ENCODE measurements around the gene SLC11A2.
"Not testable (repeated sequence)": the region's sequence is repeated elsewhere in the genome, so short reads cannot be mapped to it uniquely, and the experiment has no call there.

Gene SLC11A2

DNA sequence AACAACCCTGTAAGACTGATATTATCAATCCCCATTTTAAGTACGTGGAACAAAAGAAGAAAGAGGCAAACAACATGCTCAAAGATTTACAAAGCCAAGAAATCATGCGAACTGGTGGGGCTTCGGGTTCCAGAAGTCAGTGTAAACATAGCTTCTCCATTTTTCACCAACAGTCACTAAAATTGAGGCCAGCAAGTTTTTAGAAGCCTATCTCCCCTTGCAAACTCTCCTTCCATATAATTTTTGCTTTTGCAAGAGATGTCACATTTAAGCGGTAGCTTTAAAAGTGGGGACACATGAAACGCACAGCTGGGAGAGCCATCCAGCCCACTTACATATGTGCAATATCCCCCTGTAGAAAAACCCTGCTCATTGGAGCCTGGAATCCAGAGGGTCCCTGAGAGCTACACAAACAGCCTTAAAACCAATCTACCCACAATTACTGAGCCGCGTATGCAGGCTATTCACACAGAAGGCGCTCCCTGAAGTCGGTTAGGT is 797 bp downstream of the SLC11A2 start:
- peak; percentile 37 to 43 for DNase-seq

DNA sequence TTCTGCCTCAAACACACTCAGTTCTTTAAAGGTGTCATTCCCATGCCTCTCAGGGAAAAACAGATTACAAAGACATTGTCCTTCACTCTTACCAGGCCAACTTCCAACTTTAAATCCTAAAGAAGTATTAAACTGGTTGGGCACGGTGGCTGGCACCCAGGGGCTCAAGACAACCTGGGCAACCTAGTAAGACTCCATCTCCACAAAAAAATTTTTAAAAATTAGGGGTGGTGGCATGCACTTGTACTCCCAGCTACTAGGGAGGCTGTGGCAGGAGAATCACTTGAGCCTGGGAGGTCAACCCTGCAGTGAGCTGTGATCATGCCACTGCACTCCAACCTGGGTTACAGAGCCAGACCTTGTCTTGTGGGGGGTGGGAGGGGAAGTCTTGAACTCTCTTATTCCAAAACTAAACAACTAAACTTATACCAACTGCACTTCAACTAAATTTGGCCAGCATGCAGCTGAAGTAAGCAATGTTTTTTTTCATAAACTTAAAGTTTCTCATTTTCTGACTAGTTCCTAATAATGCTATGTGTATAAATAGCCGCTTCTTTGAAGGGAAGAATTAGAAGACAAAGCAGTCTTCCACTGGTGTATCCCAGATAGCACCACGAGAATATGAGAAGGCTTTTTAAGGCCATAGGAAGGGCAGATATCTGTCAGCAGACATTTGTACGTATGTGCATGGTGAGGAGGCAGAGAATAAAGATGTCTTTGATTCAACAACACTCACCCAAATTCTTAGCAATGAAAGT is 2.4 kb downstream of the SLC11A2 start:
- no peak for DNase-seq

DNA sequence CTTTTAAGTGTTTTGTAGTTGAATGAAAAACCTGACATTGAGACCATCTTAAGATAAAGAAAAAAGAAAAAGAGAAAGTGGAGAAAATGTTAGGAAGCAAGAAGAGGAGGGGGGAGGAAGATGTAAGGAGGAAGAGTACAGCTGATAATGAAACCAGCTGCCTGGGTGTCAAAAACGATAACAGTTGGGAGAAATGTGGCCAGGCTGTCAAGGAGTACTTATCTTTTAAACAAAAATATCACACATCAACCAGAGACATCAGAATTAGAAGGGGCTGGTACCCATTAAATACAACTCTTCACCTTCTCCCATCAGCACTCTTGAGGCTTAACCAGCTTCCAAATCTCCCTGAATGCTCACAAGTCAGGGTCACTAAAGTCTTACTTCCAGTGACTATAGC is 4.5 kb downstream of the SLC11A2 start:
- no peak for DNase-seq

DNA sequence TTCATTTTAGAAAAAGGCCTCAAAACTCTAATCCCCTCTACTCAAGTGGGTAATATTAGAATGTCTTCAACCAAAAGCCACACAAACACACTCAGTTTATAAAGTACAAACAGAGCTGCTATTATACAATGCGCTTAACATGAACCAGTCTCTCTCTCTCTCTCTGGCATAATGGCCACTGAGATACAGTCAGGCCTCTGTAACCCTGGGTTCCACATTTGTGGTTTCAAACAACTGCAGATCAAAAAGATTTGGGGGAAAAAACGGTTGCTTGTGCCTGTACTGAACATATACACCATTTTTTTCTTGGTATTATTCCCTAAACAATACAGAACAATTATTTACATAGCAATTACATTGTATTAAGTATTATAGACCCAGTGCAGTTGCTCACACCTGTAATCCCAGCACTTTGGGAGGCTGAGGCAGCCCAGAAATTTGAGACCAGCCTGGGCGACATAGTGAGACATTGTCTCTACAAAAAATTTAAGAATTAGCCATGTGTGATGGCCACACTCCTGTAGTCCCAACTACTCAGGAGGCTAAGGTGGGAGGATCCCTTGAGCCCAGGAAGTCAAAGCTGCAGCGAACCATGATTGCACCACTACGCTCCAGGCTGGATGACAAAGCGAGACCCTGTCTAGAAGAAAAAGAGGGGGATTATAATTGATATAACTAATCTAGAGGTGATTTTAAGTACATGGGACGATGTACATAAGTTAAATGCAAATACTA is 5.6 kb downstream of the SLC11A2 start:
- DNase-seq = peak; percentile 43 to 56

DNA sequence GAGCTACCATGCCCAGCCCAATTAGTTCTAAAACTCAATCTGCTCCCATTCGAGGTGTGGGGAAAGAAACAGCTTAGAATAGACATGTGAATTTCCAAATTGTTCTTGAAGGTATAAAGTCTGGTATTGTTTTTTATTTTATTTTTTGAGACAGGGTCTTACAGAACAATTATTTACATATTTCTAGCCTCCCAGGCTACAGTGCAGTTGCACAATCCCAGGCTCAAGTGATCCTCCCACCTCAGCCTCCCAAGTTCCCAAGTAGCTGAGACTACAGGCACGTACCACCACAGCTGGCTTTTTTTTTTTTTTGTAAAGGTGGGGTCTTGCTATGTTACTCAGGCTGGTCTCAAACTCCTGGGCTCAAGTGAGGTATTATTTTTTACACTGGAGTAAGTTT is 6.3 kb downstream of the SLC11A2 start:
- DNase-seq = no peak

DNA sequence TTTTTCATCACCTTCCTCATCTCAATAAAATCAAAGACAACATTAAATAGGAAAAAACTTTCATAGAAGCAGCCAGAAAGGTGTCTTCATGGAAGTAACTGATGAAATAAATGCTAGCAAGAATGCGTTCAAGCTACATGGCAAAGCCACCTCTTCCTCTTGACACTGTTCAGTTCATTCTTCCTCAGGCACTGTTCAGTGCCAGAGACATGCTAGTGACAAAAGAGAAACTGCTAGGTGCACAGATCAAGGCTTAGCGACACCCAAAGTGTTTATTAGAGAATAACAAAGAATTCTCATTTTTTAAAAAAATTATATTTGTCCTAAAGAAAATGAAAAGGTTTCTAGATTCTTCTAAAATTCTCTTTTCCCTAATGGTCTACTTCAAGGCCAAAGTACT is 7.2 kb downstream of the SLC11A2 start:
- DNase-seq = no peak

DNA sequence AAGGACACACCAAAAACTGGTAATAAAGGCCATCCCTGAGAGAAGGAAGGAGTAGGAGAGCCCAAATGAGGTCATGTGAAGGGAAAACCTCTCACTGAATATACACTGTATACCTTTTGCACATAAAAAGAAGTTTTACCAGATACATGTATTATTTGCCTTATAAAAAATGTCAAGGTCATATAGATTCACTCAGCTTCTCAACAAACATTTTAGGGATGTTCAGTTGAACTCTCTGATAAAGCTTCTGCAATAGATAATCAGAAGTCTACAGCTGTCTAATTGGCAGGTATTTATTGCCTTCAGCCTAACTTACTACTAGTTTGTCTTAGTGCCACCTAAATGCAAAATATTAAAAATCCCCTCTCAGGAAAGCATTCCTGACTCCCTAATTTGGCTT is 8.7 kb downstream of the SLC11A2 start:
- DNase-seq = no peak

DNA sequence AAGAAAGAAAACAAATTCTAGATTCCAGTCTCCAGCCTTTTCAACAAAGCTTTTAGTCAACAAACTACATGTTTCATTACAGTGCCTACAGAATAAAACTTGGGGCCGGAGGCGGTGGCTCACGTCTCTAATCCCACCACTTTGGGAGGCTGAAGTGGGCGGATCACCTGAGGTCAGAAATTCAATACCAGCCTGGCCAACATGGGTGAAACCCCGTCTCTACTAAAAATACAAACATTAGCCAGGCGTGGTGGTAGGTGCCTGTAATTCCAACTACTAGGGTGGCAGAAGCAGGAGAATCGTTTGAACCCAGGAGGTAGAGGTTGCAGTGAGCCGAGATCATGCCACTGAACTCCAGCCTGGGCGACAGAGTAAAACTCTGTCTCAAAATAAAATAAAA is 11.7 kb downstream of the SLC11A2 start:
- not testable (repeated sequence) for DNase-seq

DNA sequence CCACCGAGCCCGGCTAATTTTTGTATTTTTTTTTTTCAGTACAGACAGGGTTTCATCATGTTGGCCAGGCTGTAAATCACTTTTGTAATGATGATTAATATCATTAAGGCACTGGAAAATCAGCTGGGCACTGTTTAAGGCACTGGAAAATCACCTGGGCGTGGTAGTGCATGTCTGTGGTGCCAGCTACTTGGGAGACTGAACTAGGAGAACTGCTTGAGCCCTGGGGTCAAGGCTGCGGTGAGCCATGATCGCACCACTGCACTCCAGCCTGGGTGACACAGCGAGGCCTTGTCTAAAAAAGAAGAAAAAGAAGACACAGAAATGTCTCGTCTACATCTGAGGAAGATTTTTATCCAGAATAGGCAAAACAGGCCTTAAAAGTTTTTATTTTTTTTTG is 12.7 kb downstream of the SLC11A2 start:
- no peak for DNase-seq

DNA sequence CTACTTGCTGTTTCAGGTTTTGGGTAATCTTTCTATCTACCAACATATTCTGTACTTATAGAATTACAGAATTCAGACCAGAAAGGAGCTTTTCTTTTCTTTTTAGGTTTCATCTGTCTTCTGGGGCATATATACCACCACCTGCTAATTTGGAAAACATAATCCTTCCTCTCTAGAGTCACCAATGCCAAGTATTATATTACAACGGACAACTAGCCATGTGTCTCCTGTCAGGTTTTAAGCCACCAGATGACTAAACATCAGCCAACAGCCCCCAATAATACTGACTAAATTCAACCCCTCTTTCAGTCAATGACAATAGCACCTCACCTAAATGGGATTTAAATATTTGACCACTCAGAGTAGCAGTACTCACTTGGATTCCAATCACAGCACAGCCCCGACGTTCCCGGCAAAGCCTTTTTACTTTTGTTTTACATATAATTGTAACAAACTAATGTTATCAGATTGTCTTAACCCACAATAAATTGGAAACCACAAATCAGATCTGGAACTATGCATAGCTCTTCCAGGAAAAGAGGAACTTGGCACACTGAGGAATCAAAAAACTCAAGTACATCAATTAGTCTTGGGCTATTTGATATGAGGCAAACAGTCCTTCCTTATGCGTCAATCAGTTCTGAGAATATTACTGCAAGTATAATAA is 13.5 kb downstream of the SLC11A2 start:
- DNase-seq = peak; percentile 25 to 50

DNA sequence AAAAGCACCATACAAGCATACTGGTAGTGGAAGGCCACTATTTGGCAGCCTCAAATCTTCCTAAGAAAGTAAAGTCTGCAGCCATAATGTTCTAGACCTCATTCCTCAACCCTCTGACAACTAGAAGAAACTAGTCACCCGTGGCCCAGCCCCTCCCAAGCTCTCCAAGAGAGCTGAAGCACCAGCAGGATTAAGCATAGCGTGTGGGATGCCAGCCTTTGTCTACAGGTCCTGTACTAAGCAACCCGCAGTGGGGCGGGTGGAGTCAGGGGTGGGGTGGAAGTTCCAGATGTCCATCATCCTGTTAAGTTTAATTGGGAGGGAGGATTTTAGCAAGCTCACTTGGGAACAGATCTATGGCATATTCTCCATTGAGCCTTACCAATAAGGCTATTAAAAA is 14.2 kb downstream of the SLC11A2 start:
- DNase-seq = no peak

DNA sequence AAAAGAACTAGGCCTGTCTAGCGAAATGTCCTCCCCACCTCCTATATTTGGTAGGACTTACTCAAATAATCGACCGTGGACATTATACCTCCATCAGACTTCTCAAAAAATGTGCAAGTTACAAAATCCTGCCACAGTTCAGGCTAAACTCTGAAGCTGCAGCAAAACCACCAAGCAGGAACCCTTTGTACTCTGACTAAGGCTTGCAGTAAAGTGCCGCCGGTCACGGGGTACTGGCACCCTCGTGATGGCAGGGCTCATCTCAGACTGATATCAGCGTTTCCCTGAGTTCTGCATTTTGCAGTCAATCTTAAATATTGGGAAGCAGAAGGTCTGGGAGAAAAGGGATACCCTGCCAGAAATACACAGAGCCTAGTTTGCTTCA is 17.1 kb downstream of the SLC11A2 start:
- peak; percentile 85 to 86 for DNase-seq

DNA sequence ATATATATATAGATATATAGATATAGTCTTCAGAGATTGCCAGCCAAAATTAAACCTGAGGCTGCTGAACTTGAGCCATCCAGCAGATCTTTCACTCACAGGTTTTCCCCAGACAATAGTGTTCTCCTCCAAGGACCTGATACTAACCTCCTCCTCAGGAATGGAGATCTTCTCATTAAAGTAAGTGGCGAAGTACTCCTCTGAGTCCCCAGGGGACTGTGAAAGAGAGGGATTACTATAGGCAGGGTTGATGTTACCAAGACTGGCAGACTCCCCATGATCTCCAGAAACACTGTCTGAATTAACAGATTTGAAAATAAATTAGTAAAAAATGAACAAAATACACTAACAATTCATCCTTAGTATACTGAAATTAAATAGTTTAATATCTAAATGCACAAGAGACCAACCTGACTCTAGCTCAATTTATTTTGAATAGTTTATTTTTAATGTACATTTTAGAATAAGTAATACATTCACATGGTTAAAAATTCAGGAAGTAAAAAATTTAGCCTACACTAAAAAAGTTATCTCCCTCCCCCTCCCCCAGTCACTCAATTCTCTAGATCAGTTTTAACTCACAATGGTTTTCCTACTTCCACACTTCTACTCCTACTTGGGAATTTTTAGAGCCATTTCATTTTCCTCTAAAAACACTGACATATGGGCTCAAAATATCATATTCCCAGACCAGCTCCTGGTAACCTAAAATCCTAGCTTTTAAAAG is 17.7 kb downstream of the SLC11A2 start:
- DNase-seq = peak; percentile 10 to 30

DNA sequence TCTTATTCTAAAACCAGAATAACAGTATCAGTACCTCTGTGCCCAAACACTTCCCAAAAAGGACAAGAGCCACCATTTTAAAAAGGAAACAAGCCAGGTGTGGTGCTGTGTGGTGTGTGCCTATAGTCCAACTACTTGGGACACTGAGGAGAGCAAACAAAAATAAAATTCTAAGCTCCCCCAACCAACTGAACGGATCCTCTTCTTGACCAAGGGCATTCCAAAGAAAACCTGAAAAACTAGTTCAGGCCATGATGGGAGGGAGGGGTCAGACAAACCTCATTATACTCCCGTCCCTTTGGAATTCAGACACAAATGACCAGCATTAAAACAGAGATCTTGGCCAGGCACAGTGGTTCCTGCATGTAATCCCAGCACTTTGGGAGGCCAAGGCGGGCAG is 20.5 kb downstream of the SLC11A2 start:
- no peak for DNase-seq

DNA sequence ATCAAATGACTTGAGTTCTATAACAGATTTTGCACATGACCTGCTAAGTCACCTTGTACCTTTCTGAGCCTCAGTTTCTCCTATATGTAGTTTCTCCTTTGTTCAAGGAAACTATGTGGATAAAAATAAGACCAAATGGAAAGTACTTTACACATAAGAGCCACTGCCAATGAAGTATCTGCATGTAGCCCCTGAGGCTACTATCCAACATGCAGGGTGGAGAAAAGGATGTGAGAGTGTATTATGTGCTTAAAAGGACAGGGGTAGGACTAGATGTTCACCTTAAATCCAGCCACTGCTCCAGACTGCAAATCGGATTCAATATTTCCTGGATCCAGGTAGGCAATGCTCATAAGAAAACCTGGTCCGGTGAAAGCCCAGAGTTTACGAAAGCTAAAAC is 21.2 kb downstream of the SLC11A2 start:
- no peak for DNase-seq

DNA sequence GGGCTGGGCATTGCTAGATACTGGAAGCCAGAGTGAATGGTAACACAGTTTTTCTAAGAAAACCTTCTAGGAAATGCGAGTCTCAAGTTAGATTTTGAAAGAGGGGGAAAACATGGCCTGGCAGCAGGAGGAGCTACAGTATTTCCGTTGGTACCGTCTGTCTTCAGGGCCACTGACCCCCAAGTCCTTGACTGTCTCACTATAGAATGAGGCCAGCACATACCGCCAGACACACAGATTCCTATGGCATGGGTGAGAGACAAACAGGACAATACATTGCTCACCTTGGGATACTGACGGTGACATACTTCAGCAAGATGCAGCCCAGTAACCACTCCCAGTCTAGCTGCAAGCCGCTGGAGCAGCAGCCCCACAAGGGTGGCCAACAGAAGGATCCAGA is 21.7 kb downstream of the SLC11A2 start:
- no peak for DNase-seq

DNA sequence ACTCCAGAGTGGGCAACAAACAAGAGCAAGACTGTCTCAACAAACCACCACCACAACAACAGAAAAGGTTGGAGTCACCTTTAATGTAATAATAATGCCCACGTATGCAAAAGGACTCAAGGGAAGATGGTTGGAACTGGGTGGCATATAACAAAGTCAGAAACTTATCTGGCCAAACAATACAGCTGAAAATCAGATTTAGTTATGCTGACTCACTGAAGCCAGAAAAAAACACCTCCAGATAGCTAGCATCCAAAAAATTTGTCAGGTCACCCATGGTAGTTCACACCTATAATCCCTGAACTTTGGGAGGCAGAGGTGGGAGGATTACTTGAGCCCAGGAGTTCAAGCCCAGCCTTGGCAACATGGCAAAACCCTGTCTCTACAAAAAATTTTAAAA is 24.4 kb downstream of the SLC11A2 start:
- DNase-seq = no peak

DNA sequence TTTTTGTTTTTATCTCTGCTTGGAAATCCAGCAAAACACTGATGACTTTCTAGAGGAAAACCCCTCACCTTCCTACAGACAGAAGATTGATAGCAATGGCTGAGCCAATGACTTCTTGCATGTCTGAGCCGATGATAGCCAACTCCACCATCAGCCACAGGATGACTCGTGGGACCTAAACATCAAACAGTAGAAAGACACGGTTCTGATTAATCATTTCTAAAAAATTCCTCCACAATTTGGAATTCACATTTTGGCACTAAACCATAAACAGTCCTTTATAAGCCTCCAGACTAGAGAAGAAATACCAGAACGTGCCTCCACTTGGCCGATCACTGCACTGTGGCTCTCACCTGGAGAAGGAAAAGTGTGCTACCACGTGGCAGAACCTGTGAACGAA is 25.9 kb downstream of the SLC11A2 start:
- DNase-seq = no peak

DNA sequence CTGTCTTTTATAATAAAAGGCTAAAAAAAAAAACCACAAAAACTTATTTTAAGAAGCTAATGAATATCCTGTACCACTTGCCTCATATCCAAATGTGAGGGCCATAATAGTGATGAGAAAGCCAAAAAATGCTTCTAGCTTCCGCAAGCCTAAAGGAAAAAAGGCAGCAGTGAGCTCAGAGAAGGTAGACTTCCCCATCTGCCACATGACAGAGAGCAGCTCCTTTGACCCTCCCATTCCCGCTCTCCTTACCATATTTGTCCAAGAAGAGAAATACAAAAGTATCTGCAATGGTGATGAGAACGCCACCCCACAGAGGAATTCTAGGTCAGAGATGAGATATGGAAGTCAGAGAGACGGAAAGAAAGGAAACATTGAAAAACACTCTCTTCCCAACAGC is 27.1 kb downstream of the SLC11A2 start:
- DNase-seq = no peak

DNA sequence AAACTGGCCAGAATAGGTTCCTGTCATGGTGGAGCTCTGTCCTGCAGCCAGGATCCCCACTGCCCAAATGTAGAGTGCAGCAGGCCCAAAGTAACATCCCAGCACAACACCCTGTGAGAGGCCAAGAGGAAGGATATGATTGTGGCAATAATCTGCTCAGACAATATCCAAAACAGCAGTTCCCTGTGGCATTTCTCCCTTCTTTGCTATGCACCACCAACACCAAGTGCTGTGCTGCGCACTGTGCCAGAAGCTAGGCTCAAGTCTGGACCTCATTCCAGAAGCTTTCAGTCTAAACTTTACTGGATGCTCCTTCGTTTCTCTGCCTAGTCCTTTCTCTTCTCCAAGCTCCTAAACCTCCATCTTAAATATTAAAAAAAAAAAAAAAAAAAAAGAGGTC is 33.4 kb downstream of the SLC11A2 start:
- DNase-seq = peak in 1 of 2 experiments; percentile 22

DNA sequence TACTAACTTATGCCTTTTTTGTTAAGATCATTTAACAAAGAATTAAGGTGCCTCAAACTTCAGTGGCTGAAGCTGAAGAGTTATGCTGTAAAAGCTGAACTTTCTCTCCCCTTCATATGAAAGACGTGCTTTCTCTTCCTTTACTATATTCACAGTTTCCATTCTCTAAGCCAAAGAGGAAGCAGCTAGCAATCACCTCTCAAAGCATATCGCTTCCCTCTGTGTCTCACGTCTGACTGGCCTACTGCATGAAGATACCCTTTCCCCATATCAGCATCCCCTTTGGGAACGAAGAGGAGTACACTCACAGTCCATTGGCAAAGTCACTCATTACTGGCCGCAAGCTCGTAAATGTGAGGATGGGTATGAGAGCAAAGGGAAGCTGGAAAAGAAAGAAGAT is 34.9 kb downstream of the SLC11A2 start:
- no peak for DNase-seq

DNA sequence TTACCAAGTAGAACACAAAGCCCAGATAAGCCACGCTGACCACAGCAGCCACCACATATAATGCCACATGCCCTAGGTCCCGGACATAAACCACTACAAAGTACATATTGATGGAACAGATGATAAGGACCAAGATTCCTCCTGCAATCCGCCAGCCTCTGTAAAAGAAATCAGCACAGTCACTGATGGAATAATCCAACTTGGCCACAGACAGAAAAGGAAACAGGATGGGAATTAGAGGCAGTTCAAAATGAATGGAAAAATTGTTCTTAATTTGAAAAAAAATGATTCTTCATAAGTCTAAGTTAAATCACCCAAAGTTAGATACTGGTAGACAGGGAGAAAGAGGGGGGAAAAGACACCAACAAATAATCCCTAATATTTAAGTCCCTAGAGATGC is 35.4 kb downstream of the SLC11A2 start:
- DNase-seq = no peak

DNA sequence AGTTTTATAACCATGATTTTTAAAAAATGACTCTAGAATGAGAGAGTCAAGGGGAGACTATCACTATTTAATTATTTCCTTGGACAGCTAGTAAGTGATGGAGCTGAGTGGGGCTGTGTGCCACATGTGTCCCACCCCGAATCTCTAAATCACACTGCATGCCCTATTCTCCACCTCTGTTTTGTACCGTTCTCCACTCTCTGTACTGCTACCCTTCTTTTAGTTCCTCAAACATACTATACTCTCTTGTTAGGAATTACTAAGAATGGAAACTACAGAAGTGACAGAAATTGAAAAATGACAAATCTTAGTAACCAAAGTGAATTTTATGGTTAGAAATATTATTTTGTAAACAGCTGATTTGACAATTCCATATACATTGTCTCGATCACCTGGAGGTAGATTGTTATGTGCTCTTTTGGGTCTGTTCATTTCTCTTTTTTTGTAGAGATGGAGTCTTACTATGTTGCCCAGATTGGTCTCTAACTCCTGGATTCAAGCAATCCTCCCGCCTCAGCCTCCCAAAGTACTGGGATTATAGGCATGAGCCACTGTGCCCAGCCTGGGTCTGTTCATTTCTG is 35.9 kb downstream of the SLC11A2 start:
- no peak for DNase-seq
